ENCODE measurements around the gene GNGT2.

GNGT2 gene

GRCh38 chr17:49223517-49224197, 13.3 kb upstream of the GNGT2 start:
- no peak overlapping the region for H3K4me3 ChIP-seq (ENCODE audit: low read depth, low read length)
- no peaks in the 10 kb centered on the region; the same call in 1 of the 2 replicates for H3K36me3 ChIP-seq
- peak; percentile 66 for DNase-seq
- H3K27ac ChIP-seq: no peak overlapping the region
- H3K9me3 ChIP-seq (ENCODE audit: severe bottlenecking): no peaks in the 10 kb centered on the region
- H3K27me3 ChIP-seq (ENCODE audit: insufficient read depth, low read depth, severe bottlenecking): no peaks in the 10 kb centered on the region
- TF ChIP-seq CTCF (IDR thresholded peaks at IDR 0.05; ENCODE audit: low read depth, low read length): peak; percentile 91

- Histone ChIP-seq H3K36me3 (no peaks in the 10 kb centered on the region; the same call in 1 of the 2 replicates), H3K27me3 (ENCODE audit: insufficient read depth, low read depth, severe bottlenecking) (no peaks in the 10 kb centered on the region), H3K9me3 (ENCODE audit: severe bottlenecking) (no peaks in the 10 kb centered on the region), H3K27ac (no peak overlapping the region), H3K4me3 (ENCODE audit: low read depth, low read length) (no peak overlapping the region)
- no peak for TF ChIP-seq CTCF (IDR thresholded peaks at IDR 0.05; ENCODE audit: low read depth, low read length)
- no peak for DNase-seq
These were observed 12.8 kb upstream of the GNGT2 start for GRCh38 chr17:49223168-49223516.

GRCh38 chr17:49219987-49220386, 9.6 kb upstream of the GNGT2 start:
- Histone ChIP-seq H3K9me3 (ENCODE audit: severe bottlenecking) (no peaks in the 10 kb centered on the region), H3K27me3 (ENCODE audit: insufficient read depth, low read depth, severe bottlenecking) (no peaks in the 10 kb centered on the region), H3K4me3 (ENCODE audit: low read depth, low read length) (no peak overlapping the region), H3K27ac (no peak overlapping the region), H3K36me3 (no peaks in the 10 kb centered on the region; the same call in 1 of the 2 replicates)
- DNase-seq: no peak
- no peak for TF ChIP-seq CTCF (IDR thresholded peaks at IDR 0.05; ENCODE audit: low read depth, low read length)

- TF ChIP-seq CTCF (IDR thresholded peaks at IDR 0.05; ENCODE audit: low read depth, low read length): peak; percentile 60
- peak; percentile 51 for DNase-seq
- no peak overlapping the region for H3K4me3 ChIP-seq (ENCODE audit: low read depth, low read length)
- no peak overlapping the region for H3K27ac ChIP-seq
- no peaks in the 10 kb centered on the region for H3K9me3 ChIP-seq (ENCODE audit: severe bottlenecking)
- no peaks in the 10 kb centered on the region for H3K36me3 ChIP-seq
- no peaks in the 10 kb centered on the region for H3K27me3 ChIP-seq (ENCODE audit: insufficient read depth, low read depth, severe bottlenecking)
These were observed 8.9 kb upstream of the GNGT2 start for GRCh38 chr17:49218941-49219913.

- no peaks in the 10 kb centered on the region for H3K36me3 ChIP-seq
- DNase-seq: no peak
- H3K27me3 ChIP-seq (ENCODE audit: insufficient read depth, low read depth, severe bottlenecking): no peaks in the 10 kb centered on the region
- H3K9me3 ChIP-seq (ENCODE audit: severe bottlenecking): no peaks in the 10 kb centered on the region
- no peak overlapping the region for H3K4me3 ChIP-seq (ENCODE audit: low read depth, low read length)
- no peak for TF ChIP-seq CTCF (IDR thresholded peaks at IDR 0.05; ENCODE audit: low read depth, low read length)
- H3K27ac ChIP-seq: no peak overlapping the region
These were observed 7.5 kb upstream of the GNGT2 start for GRCh38 chr17:49217651-49218413.

Data from WERI-Rb-1 (cell line).